Transverse colon (tissue), 4 donors: ENCODE data around the gene PLCZ1. TPM values are rescaled to one million over a fixed set of nuclear protein-coding genes. Genes with fewer than 3 reads are reported as not detected.

Experiments
- DNase-seq: peaks from one replicate; pipeline ENCODE4 v3.0.0-alpha.2; 2019
- H3K27ac ChIP-seq, 4 donors: fragments of 200-600 bp; sonication (generic); 2 replicates each; pipeline ENCODE4 v1.5.1; 2016 to 2018; ENCODE audit warnings: inconsistent platforms in 4 of 4
- H3K27me3 ChIP-seq: fragments of 200-600 bp; sonication (generic); 2 replicates; pipeline ENCODE4 v1.5.1; 2017; ENCODE audit warnings: inconsistent platforms
- H3K36me3 ChIP-seq, 4 donors: fragments of 200-600 bp; sonication (generic); 2 replicates each; pipeline ENCODE4 v1.5.1; 2017 to 2019; ENCODE audit warnings: inconsistent platforms in 4 of 4
- H3K4me1 ChIP-seq, 4 donors: fragments of 200-600 bp; sonication (generic); 2 replicates each; pipeline ENCODE4 v1.5.1; 2017 to 2020; ENCODE audit warnings: inconsistent platforms in 4 of 4
- H3K4me3 ChIP-seq, 4 donors: fragments of 200-600 bp; sonication (generic); 1 replicate in 1 of 4; 2 replicates in 3 of 4; pipeline versions ENCODE4 v1.5.1 to v1.6.1; 2017 to 2019; ENCODE audit warnings: inconsistent platforms in 4 of 4
- H3K9me3 ChIP-seq, 2 donors: fragments of 200-600 bp; sonication (generic); 2 replicates each; pipeline ENCODE4 v1.5.1; 2017 to 2019; ENCODE audit warnings: inconsistent platforms in 2 of 2
- EP300 ChIP-seq: sonication (generic); formaldehyde crosslinking; IDR thresholded peaks from one replicate; pipeline ENCODE4 v1.6.1; 2017; ENCODE audit warnings: antibody characterized with exemption, low read depth
- POLR2A ChIP-seq: fragments of 450-650 bp; IDR thresholded peaks from one replicate; pipeline ENCODE4 v1.6.1; 2016; ENCODE audit warnings: antibody characterized with exemption, mild to moderate bottlenecking, moderate library complexity
- POLR2AphosphoS5 ChIP-seq, 3 donors: sonication (generic); formaldehyde crosslinking; IDR thresholded peaks; one replicate each; pipeline ENCODE4 v1.6.1; 2016; ENCODE audit warnings: antibody characterized with exemption in 3 of 3
- WGBS, 2 donors: methylation state at CpG; one replicate each; pipeline ENCODE4 v1.1.5; 2018; ENCODE audit warnings: low coverage in 1 of 2; 5-methylcytosine and 5-hydroxymethylcytosine counted together
- in situ Hi-C, 4 donors: fragments of 200-750 bp; cut with MboI; loops; one replicate each; pipeline versions ENCODE4 v1.15.0 to v1.15.1; 2017; ENCODE audit warnings: low sequenced_read_pairs in 3 of 4, low pct_ligation_motif_present in 1 of 4, low pct_unique_long_range_greater_than_20kb in 1 of 4
- intact Hi-C: fragments of 100-400 bp; cut with DNase I; formaldehyde crosslinking; loops from one replicate; pipeline ENCODE4 v1.15.1; 2023; ENCODE audit warnings: low total_unique reads
- total RNA-seq, 4 donors: library from RNA; depleted of rRNA; stranded (reverse); fragments of >200 nt; gene quantifications; one replicate each; pipeline ENCODE4 v1.1.0, GENCODE V29; 2016
- TF ChIP-seq, protein P1 (sequence below), 5 experiments: fragments of 200-600 bp in 3 of 5; fragments of 450-650 bp in 2 of 5; sonication (generic) in 3 of 5; IDR thresholded peaks; 1 replicate in 2 of 5; 2 replicates in 3 of 5; pipeline ENCODE4 v1.5.1; 2016 to 2017; ENCODE audit warnings: antibody characterized with exemption in 5 of 5, inconsistent platforms in 3 of 5, mild to moderate bottlenecking in 2 of 5, moderate library complexity in 1 of 5

PLCZ1 gene
- total RNA-seq, 4 donors from 2014 or later, result not detected

DNA sequence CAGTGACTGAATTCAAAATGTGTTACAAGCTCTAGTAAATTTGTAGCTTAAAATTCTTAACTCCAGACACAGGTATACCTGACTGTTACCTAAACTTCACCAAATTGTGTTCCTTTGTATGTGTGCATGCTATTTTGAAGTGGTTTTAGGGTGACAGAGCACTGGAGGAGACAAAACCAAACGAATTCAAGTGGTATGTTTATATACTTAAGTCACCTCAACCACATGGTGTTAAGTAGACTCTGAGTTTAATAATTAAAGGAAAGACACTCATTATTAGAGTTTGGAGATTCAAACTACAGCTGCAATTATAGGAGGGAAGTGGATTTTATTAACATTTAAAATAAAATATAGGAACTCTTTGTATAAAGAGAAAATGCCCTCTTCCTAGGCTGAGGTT lies 84.3 kb downstream of the PLCZ1 start:
- 11 to 35% methylated on average over 1 of the region's 1 CpG for WGBS, 2 donors
- H3K36me3 ChIP-seq, result no peaks in the 10 kb centered on the region
- H3K4me3 ChIP-seq, result no peak overlapping the region
- in situ Hi-C loops, result no loop called here
- no peaks in the 10 kb centered on the region for H3K9me3 ChIP-seq
- intact Hi-C loops, result no loop called here
- DNase-seq, result no peak
- no peak overlapping the region for H3K27ac ChIP-seq
- no peaks in the 10 kb centered on the region for H3K27me3 ChIP-seq
- H3K4me1 ChIP-seq, result no peaks in the 10 kb centered on the region
- TF ChIP-seq POLR2AphosphoS5 (IDR thresholded peaks at IDR 0.05) (no peak), EP300 (no peak), POLR2A (no peak)
- TF ChIP-seq, protein P1, sequence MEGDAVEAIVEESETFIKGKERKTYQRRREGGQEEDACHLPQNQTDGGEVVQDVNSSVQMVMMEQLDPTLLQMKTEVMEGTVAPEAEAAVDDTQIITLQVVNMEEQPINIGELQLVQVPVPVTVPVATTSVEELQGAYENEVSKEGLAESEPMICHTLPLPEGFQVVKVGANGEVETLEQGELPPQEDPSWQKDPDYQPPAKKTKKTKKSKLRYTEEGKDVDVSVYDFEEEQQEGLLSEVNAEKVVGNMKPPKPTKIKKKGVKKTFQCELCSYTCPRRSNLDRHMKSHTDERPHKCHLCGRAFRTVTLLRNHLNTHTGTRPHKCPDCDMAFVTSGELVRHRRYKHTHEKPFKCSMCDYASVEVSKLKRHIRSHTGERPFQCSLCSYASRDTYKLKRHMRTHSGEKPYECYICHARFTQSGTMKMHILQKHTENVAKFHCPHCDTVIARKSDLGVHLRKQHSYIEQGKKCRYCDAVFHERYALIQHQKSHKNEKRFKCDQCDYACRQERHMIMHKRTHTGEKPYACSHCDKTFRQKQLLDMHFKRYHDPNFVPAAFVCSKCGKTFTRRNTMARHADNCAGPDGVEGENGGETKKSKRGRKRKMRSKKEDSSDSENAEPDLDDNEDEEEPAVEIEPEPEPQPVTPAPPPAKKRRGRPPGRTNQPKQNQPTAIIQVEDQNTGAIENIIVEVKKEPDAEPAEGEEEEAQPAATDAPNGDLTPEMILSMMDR (IDR thresholded peaks at IDR 0.05), result no peak

DNA sequence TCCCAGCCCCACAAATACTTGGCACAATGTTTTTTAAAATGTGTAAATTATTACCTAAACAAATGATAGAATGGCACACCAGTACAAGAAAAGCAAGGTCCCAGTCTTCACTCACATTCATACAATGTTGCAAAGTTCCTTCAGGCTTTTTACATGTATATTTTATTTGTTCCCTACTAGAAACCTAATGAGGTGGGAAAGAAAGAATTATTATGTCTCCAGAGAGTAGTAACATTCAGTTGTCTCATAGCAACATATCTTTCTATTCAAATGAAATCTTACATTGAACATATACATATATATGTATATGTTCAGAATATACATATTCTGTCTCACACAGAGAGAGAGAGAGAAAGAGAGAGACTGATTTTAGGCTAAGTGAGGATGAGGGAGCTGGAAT lies 85.2 kb downstream of the PLCZ1 start:
- no peak for DNase-seq
- TF ChIP-seq POLR2A, result no peak
- TF ChIP-seq POLR2AphosphoS5 (IDR thresholded peaks at IDR 0.05), result no peak
- TF ChIP-seq, protein P1 (IDR thresholded peaks at IDR 0.05), result no peak
- TF ChIP-seq EP300, result no peak
- in situ Hi-C loops (no loop called here), intact Hi-C loops (no loop called here)
- Histone ChIP-seq H3K36me3 (no peaks in the 10 kb centered on the region), H3K9me3 (no peaks in the 10 kb centered on the region), H3K4me3 (no peak overlapping the region), H3K27ac (no peak overlapping the region), H3K27me3 (no peaks in the 10 kb centered on the region), H3K4me1 (no peaks in the 10 kb centered on the region)

DNA sequence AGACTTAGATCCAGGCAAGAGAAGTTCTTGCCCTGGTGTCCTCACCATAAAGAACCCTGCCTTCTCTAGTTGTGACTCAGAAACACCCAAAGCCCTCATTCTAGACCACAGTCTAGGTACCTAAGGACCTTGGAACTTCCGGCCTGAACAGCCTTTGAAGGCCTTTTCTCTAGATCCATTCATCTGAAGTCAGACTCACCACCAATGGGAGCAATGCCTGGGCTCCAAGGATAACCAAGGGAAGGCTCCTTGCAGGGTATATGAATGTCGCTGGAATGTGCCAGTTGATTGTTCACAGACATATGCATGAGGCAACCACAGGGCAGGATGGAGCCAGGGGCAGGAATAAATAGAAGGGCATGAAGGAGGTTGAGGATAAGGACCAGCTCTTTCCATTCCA lies 86.3 kb downstream of the PLCZ1 start:
- Histone ChIP-seq H3K36me3 (no peaks in the 10 kb centered on the region), H3K4me1 (no peaks in the 10 kb centered on the region), H3K9me3 (no peaks in the 10 kb centered on the region), H3K27me3 (no peaks in the 10 kb centered on the region), H3K27ac (no peak overlapping the region), H3K4me3 (no peak overlapping the region)
- 82% methylated on average over 2 of the region's 2 CpGs; no CpG with 5 or more reads in 1 of the 2 donors for WGBS, 2 donors
- TF ChIP-seq EP300 (no peak), POLR2AphosphoS5 (IDR thresholded peaks at IDR 0.05) (no peak), POLR2A (no peak)
- TF ChIP-seq, protein P1 (IDR thresholded peaks at IDR 0.05), result no peak
- intact Hi-C loops (no loop called here), in situ Hi-C loops (no loop called here)
- DNase-seq, result no peak

DNA sequence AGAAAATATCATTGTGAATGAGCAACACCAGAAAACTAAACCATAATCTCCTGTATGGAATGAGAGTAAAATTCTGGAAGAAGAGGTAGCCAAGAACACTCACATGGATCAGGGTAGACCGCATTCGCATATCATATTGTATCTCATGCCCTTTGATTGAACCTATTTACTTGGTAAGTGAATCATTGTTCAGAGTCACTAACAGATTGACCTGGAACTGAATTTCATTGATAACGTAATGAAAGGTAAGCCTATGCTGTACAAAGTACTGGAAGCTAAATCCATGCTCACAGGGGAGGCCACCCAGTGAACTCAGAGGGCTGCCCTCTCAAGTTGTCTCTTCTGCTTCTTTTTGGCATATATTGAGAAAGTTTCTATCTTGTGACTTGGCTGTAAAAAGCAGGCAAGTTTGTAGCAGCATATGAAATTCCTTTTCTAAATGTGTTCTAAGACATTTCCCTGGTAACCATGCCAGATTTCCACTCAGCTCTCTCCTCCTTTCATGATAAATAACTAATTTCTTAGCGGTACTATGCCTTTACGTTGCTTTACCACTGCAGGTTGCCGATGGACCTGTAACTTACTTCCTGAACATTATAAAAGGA lies 91.4 kb downstream of the PLCZ1 start:
- Histone ChIP-seq H3K27me3 (no peaks in the 10 kb centered on the region), H3K9me3 (no peaks in the 10 kb centered on the region), H3K4me1 (peaks cover 0 to 10% (median 0%) of the 10 kb centered on the region in 4 donors), H3K4me3 (no peak overlapping the region), H3K27ac (no peak overlapping the region), H3K36me3 (no peaks in the 10 kb centered on the region)
- in situ Hi-C loops (no loop called here), intact Hi-C loops (no loop called here)
- DNase-seq, result no peak
- 86 to 98% methylated on average over 6 of the region's 6 CpGs for WGBS, 2 donors
- TF ChIP-seq, protein P1 (IDR thresholded peaks at IDR 0.05), result no peak
- no peak for TF ChIP-seq POLR2A
